Measurements from ENCODE around the gene RAD18.

The RAD18 gene

GRCh38 chr3:8984526-8984925 lies 21.3 kb upstream of the RAD18 start:
- H3K4me2 ChIP-seq (ENCODE audit: low read depth, low read length, poor library complexity, severe bottlenecking) = no peak overlapping the region
- no peaks in the 10 kb centered on the region for H3K9me2 ChIP-seq (replicated peaks; ENCODE audit: insufficient read depth, low read length)
- TF ChIP-seq EZH2phosphoT487 (conservative IDR thresholded peaks at IDR 0.05; ENCODE audit: low read length) = no peak
- TF ChIP-seq, protein P1, sequence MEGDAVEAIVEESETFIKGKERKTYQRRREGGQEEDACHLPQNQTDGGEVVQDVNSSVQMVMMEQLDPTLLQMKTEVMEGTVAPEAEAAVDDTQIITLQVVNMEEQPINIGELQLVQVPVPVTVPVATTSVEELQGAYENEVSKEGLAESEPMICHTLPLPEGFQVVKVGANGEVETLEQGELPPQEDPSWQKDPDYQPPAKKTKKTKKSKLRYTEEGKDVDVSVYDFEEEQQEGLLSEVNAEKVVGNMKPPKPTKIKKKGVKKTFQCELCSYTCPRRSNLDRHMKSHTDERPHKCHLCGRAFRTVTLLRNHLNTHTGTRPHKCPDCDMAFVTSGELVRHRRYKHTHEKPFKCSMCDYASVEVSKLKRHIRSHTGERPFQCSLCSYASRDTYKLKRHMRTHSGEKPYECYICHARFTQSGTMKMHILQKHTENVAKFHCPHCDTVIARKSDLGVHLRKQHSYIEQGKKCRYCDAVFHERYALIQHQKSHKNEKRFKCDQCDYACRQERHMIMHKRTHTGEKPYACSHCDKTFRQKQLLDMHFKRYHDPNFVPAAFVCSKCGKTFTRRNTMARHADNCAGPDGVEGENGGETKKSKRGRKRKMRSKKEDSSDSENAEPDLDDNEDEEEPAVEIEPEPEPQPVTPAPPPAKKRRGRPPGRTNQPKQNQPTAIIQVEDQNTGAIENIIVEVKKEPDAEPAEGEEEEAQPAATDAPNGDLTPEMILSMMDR (IDR thresholded peaks at IDR 0.05; ENCODE audit: insufficient read depth, low read length, poor library complexity, severe bottlenecking) = no peak
- H3K9ac ChIP-seq (ENCODE audit: low read length) = no peak overlapping the region
- H3K9me3 ChIP-seq (ENCODE audit: insufficient read depth, low read length) = no peaks in the 10 kb centered on the region
- H3K36me3 ChIP-seq (ENCODE audit: low read length) = no peaks in the 10 kb centered on the region
- no peaks in the 10 kb centered on the region for H3K27me3 ChIP-seq (ENCODE audit: low read length)
- H3K4me3 ChIP-seq (ENCODE audit: insufficient read depth, low read length, poor library complexity, severe bottlenecking) = no peak overlapping the region
- no peak overlapping the region for H2AFZ ChIP-seq (ENCODE audit: low read depth, low read length, severe bottlenecking)
- H4K20me1 ChIP-seq (ENCODE audit: low read depth, low read length) = no peaks in the 10 kb centered on the region
- no peak overlapping the region for H3K27ac ChIP-seq (ENCODE audit: low read depth, low read length)
- no peaks in the 10 kb centered on the region for H3F3A ChIP-seq (ENCODE audit: insufficient read depth)
- no peaks in the 10 kb centered on the region for H3K79me2 ChIP-seq (ENCODE audit: insufficient read depth, low read length)

DNA sequence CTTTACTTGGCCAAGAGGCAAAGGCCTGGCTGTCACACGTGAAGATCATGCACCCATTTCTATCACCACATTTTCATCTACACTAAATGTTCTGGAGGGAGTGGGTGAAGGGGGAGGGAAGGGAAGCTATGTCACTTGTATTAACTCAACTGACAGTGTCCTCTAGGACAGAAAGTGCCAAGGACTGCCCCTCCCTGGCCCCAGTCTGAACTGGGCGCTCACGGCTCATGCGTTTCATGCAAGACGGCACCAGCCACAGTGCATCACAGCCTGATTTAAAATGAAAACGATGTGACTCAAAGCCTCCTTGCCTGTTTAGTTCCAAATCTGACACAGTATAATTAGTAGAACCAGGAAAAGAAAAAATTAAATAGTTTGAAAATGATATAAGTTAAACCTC lies 20.8 kb upstream of the RAD18 start:
- H3K9me2 ChIP-seq (replicated peaks; ENCODE audit: insufficient read depth, low read length) = no peaks in the 10 kb centered on the region
- H2AFZ ChIP-seq (ENCODE audit: low read depth, low read length, severe bottlenecking) = no peak overlapping the region
- no peak overlapping the region for H3K4me3 ChIP-seq (ENCODE audit: insufficient read depth, low read length, poor library complexity, severe bottlenecking)
- H4K20me1 ChIP-seq (ENCODE audit: low read depth, low read length) = no peaks in the 10 kb centered on the region
- no peaks in the 10 kb centered on the region for H3K36me3 ChIP-seq (ENCODE audit: low read length)
- H3K27ac ChIP-seq (ENCODE audit: low read depth, low read length) = no peak overlapping the region
- no peaks in the 10 kb centered on the region for H3K79me2 ChIP-seq (ENCODE audit: insufficient read depth, low read length)
- H3K27me3 ChIP-seq (ENCODE audit: low read length) = no peaks in the 10 kb centered on the region
- no peak overlapping the region for H3K4me2 ChIP-seq (ENCODE audit: low read depth, low read length, poor library complexity, severe bottlenecking)
- H3F3A ChIP-seq (ENCODE audit: insufficient read depth) = no peaks in the 10 kb centered on the region
- H3K9ac ChIP-seq (ENCODE audit: low read length) = no peak overlapping the region
- TF ChIP-seq EZH2phosphoT487 (conservative IDR thresholded peaks at IDR 0.05; ENCODE audit: low read length) = no peak
- TF ChIP-seq, protein P1 (IDR thresholded peaks at IDR 0.05; ENCODE audit: insufficient read depth, low read length, poor library complexity, severe bottlenecking) = no peak
- H3K9me3 ChIP-seq (ENCODE audit: insufficient read depth, low read length) = 0 out of 2 replicates have a peak, but pooled peaks cover 3% of the 10 kb centered on the region

DNA sequence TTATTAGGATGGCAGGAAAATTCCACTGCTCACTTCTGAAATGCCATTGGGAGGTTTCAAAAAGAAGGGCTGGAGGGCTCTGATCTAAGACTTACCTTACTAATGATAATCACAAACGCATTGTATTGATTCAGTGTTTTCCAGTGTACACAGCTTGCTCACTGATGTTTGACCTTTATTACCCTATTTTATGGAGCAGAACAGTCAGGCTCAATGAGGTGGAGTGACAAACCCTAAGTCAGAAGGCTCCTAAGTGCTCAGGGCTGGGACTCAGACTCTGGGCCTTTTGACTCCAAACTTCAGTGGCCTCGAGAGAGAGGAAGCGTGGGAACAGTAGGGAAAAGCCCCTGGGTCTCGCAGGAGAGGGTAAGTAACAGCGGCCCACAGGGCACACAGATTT lies 20.3 kb upstream of the RAD18 start:
- no peaks in the 10 kb centered on the region for H3K27me3 ChIP-seq (ENCODE audit: low read length)
- H3K9me2 ChIP-seq (replicated peaks; ENCODE audit: insufficient read depth, low read length) = no peaks in the 10 kb centered on the region
- H3K4me2 ChIP-seq (ENCODE audit: low read depth, low read length, poor library complexity, severe bottlenecking) = no peak overlapping the region
- no peaks in the 10 kb centered on the region for H3K36me3 ChIP-seq (ENCODE audit: low read length)
- no peak overlapping the region for H3K4me3 ChIP-seq (ENCODE audit: insufficient read depth, low read length, poor library complexity, severe bottlenecking)
- no peak overlapping the region for H3K9ac ChIP-seq (ENCODE audit: low read length)
- no peak overlapping the region for H2AFZ ChIP-seq (ENCODE audit: low read depth, low read length, severe bottlenecking)
- 0 out of 2 replicates have a peak, but pooled peaks cover 3% of the 10 kb centered on the region for H3K9me3 ChIP-seq (ENCODE audit: insufficient read depth, low read length)
- no peak overlapping the region for H3K27ac ChIP-seq (ENCODE audit: low read depth, low read length)
- no peaks in the 10 kb centered on the region for H3K79me2 ChIP-seq (ENCODE audit: insufficient read depth, low read length)
- TF ChIP-seq, protein P1 (IDR thresholded peaks at IDR 0.05; ENCODE audit: insufficient read depth, low read length, poor library complexity, severe bottlenecking) = no peak
- no peak for TF ChIP-seq EZH2phosphoT487 (conservative IDR thresholded peaks at IDR 0.05; ENCODE audit: low read length)
- no peaks in the 10 kb centered on the region for H3F3A ChIP-seq (ENCODE audit: insufficient read depth)
- H4K20me1 ChIP-seq (ENCODE audit: low read depth, low read length) = no peaks in the 10 kb centered on the region

Data from SU-DHL-6 (cell line).